H1 (cell line): ENCODE measurements around the gene ZW10. TPM values are rescaled to one million over a fixed set of nuclear protein-coding genes. Genes with fewer than 3 reads are reported as not detected.

ENCODE experiments used
- CTCF ChIA-PET: fragments of 300-600 bp; sonication (Branson Sonifier 250); formaldehyde crosslinking; loops from one replicate; lab custom pipeline; 2021; ENCODE audit not compliant: partially characterized antibody; lab: Charles Lee
- POLR2A ChIA-PET: fragments of 300-600 bp; sonication (Branson Sonifier 250); formaldehyde crosslinking; loops from one replicate; lab custom pipeline; 2021; ENCODE audit warnings: inconsistent platforms; ENCODE audit not compliant: partially characterized antibody; lab: Charles Lee
- DNase-seq, 2 experiments: peaks; one replicate each; pipeline versions ENCODE4 v3.0.0 to v3.0.0-alpha.2; 2010 to 2022; ENCODE audit warnings: low spot score in 2 of 2, low read depth in 1 of 2, mixed read lengths in 1 of 2
- FAIRE-seq: peaks from 2 replicates; lab custom pipeline; 2011; peaks lifted over from hg19 to GRCh38; lab: Jason Lieb, UNC
- H2AFZ ChIP-seq: 2 replicates; pipeline ENCODE4 v1.8.1; 2012; ENCODE audit warnings: low read length, inconsistent platforms
- H2AK5ac ChIP-seq: 2 replicates; pipeline ENCODE4 v1.6.1; 2013; ENCODE audit warnings: low read depth, low read length
- H2BK120ac ChIP-seq: replicated peaks from 2 replicates; pipeline ENCODE3; 2013; ENCODE audit warnings: low read depth, low read length, inconsistent platforms
- H2BK12ac ChIP-seq: 2 replicates; pipeline ENCODE4 v1.6.1; 2013; ENCODE audit warnings: low read depth, low read length
- H2BK15ac ChIP-seq: 2 replicates; pipeline ENCODE4 v1.6.1; 2013; ENCODE audit warnings: low read length
- H2BK20ac ChIP-seq: 2 replicates; pipeline ENCODE4 v1.6.1; 2013; ENCODE audit warnings: low read length
- H2BK5ac ChIP-seq: 2 replicates; pipeline ENCODE4 v1.6.1; 2013; ENCODE audit warnings: low read depth, low read length
- H3K14ac ChIP-seq: 2 replicates; pipeline ENCODE4 v1.6.1; 2013; ENCODE audit warnings: inconsistent platforms; ENCODE audit not compliant: insufficient read length
- H3K18ac ChIP-seq: 2 replicates; pipeline ENCODE4 v1.6.1; 2013; ENCODE audit warnings: low read length; ENCODE audit errors: extremely low read depth
- H3K23ac ChIP-seq: 2 replicates; pipeline ENCODE4 v1.6.1; 2013; ENCODE audit warnings: inconsistent platforms; ENCODE audit not compliant: insufficient read length
- H3K23me2 ChIP-seq: 2 replicates; pipeline ENCODE4 v1.6.1; 2013; ENCODE audit warnings: low read depth, low read length
- H3K27ac ChIP-seq: 2 replicates; pipeline ENCODE4 v1.6.1; 2011; ENCODE audit warnings: low read depth, low read length, inconsistent platforms
- H3K27me3 ChIP-seq, 4 experiments: replicated peaks in 1 of 4; 1 replicate in 1 of 4; 2 replicates in 3 of 4; pipeline versions ENCODE4 v1.6.1 to v1.8.1; 2011 to 2013; ENCODE audit warnings: low read length in 3 of 4, mild to moderate bottlenecking in 3 of 4, inconsistent platforms in 2 of 4, mixed read lengths in 2 of 4, moderate library complexity in 1 of 4; ENCODE audit not compliant: control insufficient read depth in 3 of 4, insufficient read depth in 3 of 4; ENCODE audit errors: extremely low read depth in 1 of 4
- H3K36me3 ChIP-seq, 4 experiments: 2 replicates each; pipeline versions ENCODE4 v1.6.1 to v1.8.1; 2011 to 2013; ENCODE audit warnings: mild to moderate bottlenecking in 4 of 4, low read length in 3 of 4, moderate library complexity in 2 of 4, control low read depth in 1 of 4, inconsistent platforms in 1 of 4; ENCODE audit not compliant: insufficient read depth in 4 of 4, control insufficient read depth in 2 of 4
- H3K4ac ChIP-seq: replicated peaks from 2 replicates; pipeline ENCODE3; 2013; ENCODE audit warnings: low read length, low read depth, mixed read lengths, inconsistent platforms; ENCODE audit not compliant: insufficient read length
- H3K4me1 ChIP-seq, 4 experiments: replicated peaks in 1 of 4; 1 replicate in 1 of 4; 2 replicates in 3 of 4; pipeline versions ENCODE4 v1.6.1 to v1.8.1; 2011 to 2013; ENCODE audit warnings: low read length in 3 of 4, inconsistent platforms in 2 of 4, mixed read lengths in 1 of 4; ENCODE audit not compliant: insufficient read depth in 4 of 4, control insufficient read depth in 3 of 4
- H3K4me2 ChIP-seq, 2 experiments: 2 replicates each; pipeline versions ENCODE4 v1.6.1 to v1.8.1; 2011 to 2013; ENCODE audit warnings: low read depth in 2 of 2, low read length in 2 of 2, control low read depth in 1 of 2, inconsistent platforms in 1 of 2, mild to moderate bottlenecking in 1 of 2; ENCODE audit not compliant: insufficient read depth in 1 of 2
- H3K4me3 ChIP-seq, 4 experiments: fragments of 200-600, 300-600 bp in 1 of 4; sonication (generic), shearing (Covaris generic), sonication (Bioruptor Twin) in 1 of 4; 2 replicates each; pipeline versions ENCODE4 v1.5.1 to v1.8.1; 2011 to 2016; ENCODE audit warnings: low read length in 4 of 4, low read depth in 3 of 4, control low read depth in 2 of 4, inconsistent platforms in 2 of 4, mild to moderate bottlenecking in 2 of 4, mixed read lengths in 1 of 4, moderate library complexity in 1 of 4; ENCODE audit not compliant: insufficient read depth in 2 of 4; ENCODE audit errors: extremely low read depth in 1 of 4
- H3K56ac ChIP-seq: replicated peaks from 2 replicates; pipeline ENCODE3; 2013; ENCODE audit warnings: low read depth, mild to moderate bottlenecking, mixed read lengths, low read length, inconsistent platforms; ENCODE audit not compliant: insufficient read length
- H3K79me1 ChIP-seq: 2 replicates; pipeline ENCODE4 v1.6.1; 2013; ENCODE audit warnings: low read depth, low read length, control low read depth
- H3K79me2 ChIP-seq, 2 experiments: 2 replicates each; pipeline versions ENCODE4 v1.6.1 to v1.8.1; 2012 to 2013; ENCODE audit warnings: low read length in 2 of 2, mild to moderate bottlenecking in 2 of 2, inconsistent platforms in 1 of 2; ENCODE audit not compliant: insufficient read depth in 2 of 2, control insufficient read depth in 1 of 2
- H3K9ac ChIP-seq, 4 experiments: replicated peaks in 1 of 4; 1 replicate in 1 of 4; 2 replicates in 3 of 4; pipeline versions ENCODE4 v1.6.1 to v1.8.1; 2011 to 2013; ENCODE audit warnings: low read depth in 3 of 4, low read length in 3 of 4, control low read depth in 2 of 4, mild to moderate bottlenecking in 2 of 4, moderate library complexity in 2 of 4, inconsistent platforms in 1 of 4; ENCODE audit errors: extremely low read depth in 1 of 4
- H3K9me3 ChIP-seq, 2 experiments: 2 replicates each; pipeline versions ENCODE4 v1.6.1 to v1.8.1; 2012 to 2013; ENCODE audit warnings: mild to moderate bottlenecking in 2 of 2, moderate library complexity in 2 of 2, control low read depth in 1 of 2, inconsistent platforms in 1 of 2, low read depth in 1 of 2, low read length in 1 of 2, mixed read lengths in 1 of 2; ENCODE audit not compliant: insufficient read depth in 2 of 2
- H4K20me1 ChIP-seq, 2 experiments: replicated peaks in 1 of 2; 2 replicates each; pipeline versions ENCODE3 to v1.8.1; 2011 to 2013; ENCODE audit warnings: inconsistent platforms in 2 of 2, low read length in 2 of 2, mild to moderate bottlenecking in 1 of 2; ENCODE audit not compliant: insufficient read depth in 2 of 2, control insufficient read depth in 1 of 2
- H4K5ac ChIP-seq: 2 replicates; pipeline ENCODE4 v1.6.1; 2013; ENCODE audit warnings: low read length, low read depth, mixed read lengths, inconsistent platforms; ENCODE audit not compliant: insufficient read length
- H4K8ac ChIP-seq: 2 replicates; pipeline ENCODE4 v1.8.0; 2013; ENCODE audit warnings: mild to moderate bottlenecking, moderate library complexity, low read length, inconsistent platforms; ENCODE audit not compliant: insufficient read depth; ENCODE audit errors: extremely low read depth
- H4K91ac ChIP-seq: replicated peaks from 2 replicates; pipeline ENCODE3; 2013; ENCODE audit warnings: low read length, mixed read lengths, inconsistent platforms; ENCODE audit not compliant: insufficient read length
- CBX5 ChIP-seq: fragments of 300-800, 300-1000 bp; sonication (generic); IDR thresholded peaks from 2 replicates; pipeline ENCODE4 v1.7.1; 2016; ENCODE audit warnings: antibody characterized with exemption, low read length, low read depth
- CHD1 ChIP-seq: IDR thresholded peaks from 2 replicates; pipeline ENCODE4 v1.6.1; 2012; ENCODE audit warnings: low read depth, low read length, improper control_type of control experiment
- CREB1 ChIP-seq: IDR thresholded peaks from 2 replicates; pipeline ENCODE4 v1.6.1; 2012; ENCODE audit warnings: inconsistent platforms
- EGR1 ChIP-seq: IDR thresholded peaks from 2 replicates; pipeline ENCODE4 v1.6.1; 2011; ENCODE audit warnings: low read depth, low read length, borderline replicate concordance
- FOSL1 ChIP-seq: IDR thresholded peaks from 2 replicates; pipeline ENCODE4 v1.6.1; 2011; ENCODE audit warnings: mild to moderate bottlenecking, low read depth, low read length, moderate library complexity; ENCODE audit not compliant: insufficient read depth
- HDAC6 ChIP-seq: IDR thresholded peaks from one replicate; pipeline ENCODE4 v1.7.1; 2012; ENCODE audit warnings: low read depth, mild to moderate bottlenecking, inconsistent platforms, low read length, moderate library complexity
- POLR2AphosphoS5 ChIP-seq: IDR thresholded peaks from 2 replicates; pipeline ENCODE4 v1.6.1; 2011; ENCODE audit warnings: low read depth, low read length
- SAP30 ChIP-seq: fragments of 300-600 bp; sonication (generic); IDR thresholded peaks from 2 replicates; pipeline ENCODE4 v1.7.1; 2012; ENCODE audit warnings: low read length, moderate library complexity, mild to moderate bottlenecking, inconsistent platforms; ENCODE audit not compliant: insufficient read depth, insufficient replicate concordance
- TAF7 ChIP-seq: optimal IDR thresholded peaks from 2 replicates; pipeline ENCODE3; 2011; ENCODE audit warnings: low read depth, mild to moderate bottlenecking, inconsistent platforms, low read length, moderate library complexity, borderline replicate concordance
- WGBS, 2 experiments: shearing (Covaris generic) in 1 of 2; methylation state at CpG; one replicate each; pipeline versions ENCODE4 v1.1.6 to v1.1.7; 2013 to 2015; ENCODE audit warnings: low lambda C conversion rate in 2 of 2, mixed read lengths in 2 of 2, inconsistent platforms in 1 of 2, low coverage in 1 of 2, missing lambda C conversion rate in 1 of 2; ENCODE audit not compliant: insufficient replicate concordance in 2 of 2, insufficient coverage in 1 of 2, insufficient read length in 1 of 2; ENCODE audit errors: extremely low coverage in 1 of 2, missing lambda C conversion rate in 1 of 2; 5-methylcytosine and 5-hydroxymethylcytosine counted together
- polyA plus RNA-seq, 7 experiments: library from polyadenylated mRNA; depleted of rRNA in 3 of 7; stranded (reverse) in 5 of 7; unstranded in 2 of 7; fragments of >200 nt in 5 of 7; fragments of 200-250 nt in 2 of 7; gene quantifications; 1 replicate in 5 of 7; 2 replicates in 1 of 7; 4 replicates in 1 of 7; pipeline versions ENCODE4 v1.2.1 to v1.2.3, GENCODE V29; 2011 to 2013; ENCODE audit warnings: missing spikeins in 2 of 7, mixed read lengths in 2 of 7
- total RNA-seq: library from RNA; stranded (reverse); fragmentation: NEBNext Ultra II Directional; extraction: Animal tissue kit (Norgen Biotek cat#: 25700); gene quantifications from 2 replicates; pipeline ENCODE4 v1.2.1, GENCODE V29; 2021
- TF ChIP-seq, protein P1 (sequence below): IDR thresholded peaks from 2 replicates; pipeline ENCODE4 v1.6.1; 2011; ENCODE audit warnings: low read depth, mild to moderate bottlenecking, low read length; ENCODE audit not compliant: insufficient read depth
- TF ChIP-seq, protein P2 (sequence below): IDR thresholded peaks from 2 replicates; pipeline ENCODE4 v1.6.1; 2012; ENCODE audit warnings: inconsistent platforms

ZW10 gene
- total and polyA plus RNA-seq, 2 of the 8 experiments (the other 6 are each of a cell fraction or from before 2014, with no cell fraction given): 9.0 to 25.3 TPM

DNA sequence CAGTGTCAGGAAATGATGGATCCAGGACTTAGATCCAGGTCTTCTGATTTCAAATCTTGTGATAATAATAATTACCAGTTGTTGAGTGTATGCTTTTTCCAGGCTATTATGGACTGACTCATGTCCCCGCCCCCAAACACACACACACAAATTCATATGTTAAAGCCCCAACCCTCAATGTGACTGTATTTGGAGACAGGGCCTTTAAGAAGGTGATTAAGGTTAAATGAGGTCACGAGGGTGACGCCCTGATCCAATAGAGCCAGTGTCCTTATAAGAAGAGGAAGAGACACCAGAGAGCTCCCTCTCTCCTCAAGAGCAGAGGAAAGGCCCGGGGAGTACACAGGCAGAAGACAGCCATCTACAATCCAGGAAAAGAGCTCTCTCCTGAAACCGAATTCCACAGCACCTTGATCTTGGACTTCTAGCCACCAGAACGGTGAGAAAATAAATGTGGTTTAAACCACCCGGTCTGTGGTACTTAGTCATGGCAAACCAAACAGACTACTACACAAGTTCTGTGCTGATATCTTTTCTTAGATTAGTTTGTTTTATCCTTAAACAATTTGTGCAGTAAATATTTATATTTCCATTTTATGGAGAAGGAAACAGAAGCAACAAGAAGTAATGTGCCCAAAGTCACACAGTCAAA lies 75.6 kb downstream of the ZW10 start:
- no peak overlapping the region for H3K4ac ChIP-seq
- POLR2A ChIA-PET: no interaction called here
- no peaks in the 10 kb centered on the region for H4K20me1 ChIP-seq
- FAIRE-seq: no peak
- no peak overlapping the region for H2BK12ac ChIP-seq
- no peaks in the 10 kb centered on the region for H3K79me2 ChIP-seq
- H4K91ac ChIP-seq: no peak overlapping the region
- no peaks in the 10 kb centered on the region for H3K79me1 ChIP-seq
- no peak overlapping the region for H2BK20ac ChIP-seq
- no peak overlapping the region for H4K5ac ChIP-seq
- H3K36me3 ChIP-seq: no peaks in the 10 kb centered on the region
- no peaks in the 10 kb centered on the region; the same call in 1 of the 2 replicates for H3K23me2 ChIP-seq
- H3K18ac ChIP-seq: no peak overlapping the region
- no peak overlapping the region for H2AK5ac ChIP-seq
- no peak overlapping the region for H3K56ac ChIP-seq
- H3K27ac ChIP-seq: no peak overlapping the region
- no peaks in the 10 kb centered on the region for H3K27me3 ChIP-seq
- H3K4me2 ChIP-seq: no peak overlapping the region
- no peak overlapping the region for H3K9ac ChIP-seq
- no peak overlapping the region for H2BK15ac ChIP-seq
- WGBS, 2 experiments: 85% methylated on average over 7 of the region's 7 CpGs; no CpG with 5 or more reads in 1 of the 2 experiments
- no peak overlapping the region for H2AFZ ChIP-seq
- CTCF ChIA-PET: interaction anchor here (0.8 kb wide), 1 partner anchor 32 kb away, joined by 3 read pairs; no protein-coding TSS in a partner anchor
- no peak overlapping the region for H3K4me3 ChIP-seq
- no peak overlapping the region for H2BK5ac ChIP-seq
- TF ChIP-seq TAF7: no peak
- TF ChIP-seq, protein P1, sequence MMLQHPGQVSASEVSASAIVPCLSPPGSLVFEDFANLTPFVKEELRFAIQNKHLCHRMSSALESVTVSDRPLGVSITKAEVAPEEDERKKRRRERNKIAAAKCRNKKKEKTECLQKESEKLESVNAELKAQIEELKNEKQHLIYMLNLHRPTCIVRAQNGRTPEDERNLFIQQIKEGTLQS: no peak
- TF ChIP-seq HDAC6: no peak
- no peak for TF ChIP-seq FOSL1
- TF ChIP-seq POLR2AphosphoS5: no peak
- no peak for TF ChIP-seq CBX5
- TF ChIP-seq CHD1: no peak
- TF ChIP-seq, protein P2, sequence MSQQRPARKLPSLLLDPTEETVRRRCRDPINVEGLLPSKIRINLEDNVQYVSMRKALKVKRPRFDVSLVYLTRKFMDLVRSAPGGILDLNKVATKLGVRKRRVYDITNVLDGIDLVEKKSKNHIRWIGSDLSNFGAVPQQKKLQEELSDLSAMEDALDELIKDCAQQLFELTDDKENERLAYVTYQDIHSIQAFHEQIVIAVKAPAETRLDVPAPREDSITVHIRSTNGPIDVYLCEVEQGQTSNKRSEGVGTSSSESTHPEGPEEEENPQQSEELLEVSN: no peak
- TF ChIP-seq CREB1: no peak
- no peak for TF ChIP-seq EGR1
- no peak for TF ChIP-seq SAP30
- H3K14ac ChIP-seq: no peak overlapping the region
- DNase-seq: no peak
- H2BK120ac ChIP-seq: no peak overlapping the region
- H4K8ac ChIP-seq: no peak overlapping the region
- H3K4me1 ChIP-seq: no peaks in the 10 kb centered on the region; a peak in 1 of 7 replicates
- no peaks in the 10 kb centered on the region for H3K9me3 ChIP-seq
- H3K23ac ChIP-seq: no peak overlapping the region
